ENCODE measurements around the gene STON2.
A peak's percentile ranks its signal among the peaks of the same experiment; 100 is the strongest.

Gene STON2

DNA sequence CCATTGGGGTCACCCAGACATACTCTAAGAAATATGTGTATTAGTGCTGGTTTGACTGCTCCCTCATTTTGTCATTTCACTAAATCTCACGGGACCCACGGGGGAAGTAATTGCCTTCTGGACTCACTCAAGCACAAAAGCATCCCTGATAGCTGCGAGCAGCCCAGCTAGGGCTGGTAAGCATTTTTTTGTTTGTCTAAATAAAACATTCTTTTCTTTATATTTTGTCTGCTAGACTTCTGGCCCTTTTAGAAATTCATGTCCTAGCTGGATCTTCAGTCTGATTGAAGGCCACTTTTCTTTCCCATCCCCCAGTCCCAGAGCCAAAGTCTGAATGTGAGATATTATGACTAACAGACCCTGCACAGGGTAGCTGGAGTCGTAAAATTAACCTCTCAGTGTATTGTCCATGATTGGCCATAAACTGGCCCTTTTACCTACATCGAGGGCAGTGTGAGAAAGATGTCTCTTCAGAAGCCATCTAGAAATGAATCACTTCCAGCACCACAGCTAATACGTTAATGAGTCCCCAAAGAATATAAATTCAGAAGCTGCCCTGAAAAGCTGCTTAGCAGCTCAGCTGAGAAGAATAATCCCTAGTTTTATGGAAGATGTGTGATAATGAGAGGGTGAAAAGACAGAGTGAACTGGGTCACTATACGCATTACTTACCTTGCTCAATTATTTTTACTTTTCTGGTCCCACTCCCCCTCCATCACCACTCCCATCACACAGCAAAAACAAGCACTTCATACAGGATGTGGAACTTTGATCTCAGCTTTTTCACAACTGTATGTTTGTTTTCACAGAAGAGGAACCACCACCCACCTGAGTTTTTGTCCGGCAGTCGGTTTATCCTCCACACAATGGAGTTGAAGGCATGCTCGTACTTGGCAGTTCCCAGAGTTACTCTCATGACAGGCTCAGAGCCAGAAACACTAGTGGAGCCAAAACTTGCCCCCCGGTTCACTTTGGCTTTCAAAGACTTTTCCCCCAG is 123.8 kb downstream of the STON2 start:
- Histone ChIP-seq H3K9me3 (replicated peaks in 1 of 11) (no peaks in the 10 kb centered on the region), H3K27ac (peak overlapping the region in 4 of 11 experiments; percentile 8 to 36 (median 19); a peak in 6 of 22 replicates), H3K4me2 (peak overlapping the region; percentile 21 to 74 (median 67)), H3K4me1 (peaks cover 17 to 37% (median 35%) of the 10 kb centered on the region in 10 experiments), H3K27me3 (peaks cover 0 to 59% (median 0%) of the 10 kb centered on the region in 11 experiments; a peak in 5 of 22 replicates), H3K9ac (0 out of 22 replicates have a peak overlapping the region, but pooled peaks of 2 of the 11 experiments have one; percentile 18 to 22), H3K36me3 (no peaks in the 10 kb centered on the region), H3K4me3 (no peak overlapping the region), H4K20me1 (peaks cover 0 to 6% (median 0%) of the 10 kb centered on the region in 11 experiments; a peak in 1 of 22 replicates)
- no peak for TF ChIP-seq Cebpa-rat (IDR thresholded peaks at IDR 0.05)

DNA sequence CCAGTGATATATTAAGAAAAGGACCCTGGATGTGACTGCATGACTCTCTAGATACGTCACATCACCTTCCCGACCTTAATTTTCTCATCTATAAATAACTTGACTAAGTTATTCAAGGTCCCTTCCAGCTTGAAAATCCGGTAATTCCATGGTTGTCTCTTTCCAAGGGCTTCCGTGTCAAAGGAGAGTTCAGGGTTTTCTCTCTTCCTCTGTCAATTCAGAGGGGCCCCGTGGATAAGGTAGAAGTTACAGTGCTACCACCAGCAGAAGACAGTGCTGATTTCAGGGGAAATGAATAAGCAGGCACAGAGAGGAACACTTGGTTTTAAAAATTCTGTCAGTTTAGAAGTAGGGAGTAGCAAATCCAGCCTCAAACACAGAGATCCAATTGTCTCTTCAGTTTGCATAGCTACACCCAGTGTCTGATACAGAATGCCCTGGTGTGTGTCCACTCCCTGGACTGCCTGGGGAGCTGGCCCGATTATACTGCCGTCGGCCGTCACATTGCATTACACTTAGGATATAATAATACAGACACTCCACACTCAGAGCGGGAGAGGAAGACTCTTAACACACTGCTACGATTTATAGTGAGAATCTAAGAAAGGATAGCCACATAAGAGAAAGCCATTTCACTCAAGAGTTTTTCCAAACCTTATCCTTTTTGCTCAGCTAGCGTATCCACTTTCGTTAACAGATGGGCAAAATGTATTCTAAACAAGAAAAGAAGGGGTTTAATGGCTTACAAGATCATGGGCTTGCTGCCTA is 124.6 kb downstream of the STON2 start:
- Histone ChIP-seq H3K9ac (no peak overlapping the region), H3K4me1 (peaks cover 17 to 37% (median 35%) of the 10 kb centered on the region in 10 experiments), H4K20me1 (peaks cover 0 to 6% (median 0%) of the 10 kb centered on the region in 11 experiments; a peak in 1 of 22 replicates), H3K27me3 (peaks cover 0 to 62% (median 0%) of the 10 kb centered on the region in 11 experiments; a peak in 5 of 22 replicates), H3K4me2 (peak overlapping the region; percentile 21 to 74 (median 67); a peak in 21 of 22 replicates), H3K36me3 (no peaks in the 10 kb centered on the region), H3K9me3 (replicated peaks in 1 of 11) (no peaks in the 10 kb centered on the region), H3K27ac (peak overlapping the region in 3 of 11 experiments; percentile 8 to 35 (median 25); a peak in 3 of 22 replicates), H3K4me3 (no peak overlapping the region)
- no peak for TF ChIP-seq Cebpa-rat (IDR thresholded peaks at IDR 0.05)

DNA sequence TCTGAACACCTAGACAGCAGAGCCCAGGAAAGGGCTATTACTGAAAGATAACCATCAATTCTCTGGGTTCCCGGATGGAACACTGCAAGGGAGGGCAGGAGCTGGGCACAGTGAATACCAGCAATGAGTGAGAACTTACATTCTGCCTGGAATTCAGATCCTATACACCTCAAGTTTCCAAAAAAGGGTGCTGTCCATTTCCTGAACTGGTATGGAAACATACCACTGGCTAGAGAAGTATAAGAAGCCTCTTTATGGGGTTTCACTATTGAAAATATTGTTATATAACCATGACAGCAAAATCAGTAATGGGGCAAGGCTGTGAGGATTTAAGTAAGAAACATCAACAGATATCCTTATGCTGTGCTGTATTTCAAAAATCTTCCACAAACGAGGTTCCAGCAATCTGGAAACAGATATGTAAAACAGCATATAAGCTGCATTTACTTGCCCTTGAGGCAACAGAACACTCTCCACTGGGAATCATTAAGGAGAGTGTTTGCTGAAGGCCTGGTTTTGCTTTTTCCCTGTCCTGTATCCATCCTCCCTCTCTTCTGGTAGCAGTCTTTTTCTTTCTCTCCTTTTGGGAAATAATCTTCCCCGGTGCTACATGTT is 126.1 kb downstream of the STON2 start:
- H3K4me3 ChIP-seq, result no peak overlapping the region
- H3K9me3 ChIP-seq (replicated peaks in 1 of 11), result no peaks in the 10 kb centered on the region
- H3K9ac ChIP-seq, result no peak overlapping the region
- H3K27ac ChIP-seq, result no peak overlapping the region
- TF ChIP-seq Cebpa-rat (IDR thresholded peaks at IDR 0.05), result no peak
- H3K4me2 ChIP-seq, result no peak overlapping the region
- H3K27me3 ChIP-seq, result peaks cover 0 to 62% (median 0%) of the 10 kb centered on the region in 11 experiments; a peak in 5 of 22 replicates
- no peaks in the 10 kb centered on the region for H3K36me3 ChIP-seq
- H4K20me1 ChIP-seq, result peaks cover 0 to 6% (median 0%) of the 10 kb centered on the region in 11 experiments; a peak in 1 of 22 replicates
- peaks cover 17 to 37% (median 35%) of the 10 kb centered on the region in 10 experiments for H3K4me1 ChIP-seq

DNA sequence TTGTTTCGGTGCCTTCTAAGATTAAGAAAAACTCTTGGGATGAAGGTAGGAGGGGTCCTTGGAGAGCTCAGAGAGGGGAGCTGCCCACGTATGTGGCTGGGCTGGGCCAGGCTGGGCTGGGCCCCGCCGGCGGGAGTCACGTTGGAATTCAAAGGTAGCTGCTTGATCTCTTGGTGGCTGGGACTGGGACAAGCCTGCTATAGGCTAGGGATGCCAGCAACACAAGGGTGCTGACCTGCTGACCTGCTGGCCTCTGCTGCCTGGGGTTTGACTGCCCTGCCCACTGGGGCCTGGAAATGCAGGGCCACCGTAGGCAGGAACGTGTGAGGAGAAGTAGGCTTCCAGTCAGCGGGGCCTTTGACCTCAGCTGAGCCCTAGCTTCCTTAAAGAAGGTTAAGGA is 126.6 kb downstream of the STON2 start:
- Histone ChIP-seq H3K4me1 (peaks cover 17 to 38% (median 34%) of the 10 kb centered on the region in 10 experiments), H3K9ac (no peak overlapping the region), H4K20me1 (peaks cover 0 to 6% (median 0%) of the 10 kb centered on the region in 11 experiments; a peak in 1 of 22 replicates), H3K27me3 (peaks cover 0 to 62% (median 0%) of the 10 kb centered on the region in 11 experiments; a peak in 5 of 22 replicates), H3K36me3 (no peaks in the 10 kb centered on the region), H3K9me3 (replicated peaks in 1 of 11) (no peaks in the 10 kb centered on the region), H3K4me3 (no peak overlapping the region), H3K27ac (no peak overlapping the region), H3K4me2 (no peak overlapping the region)
- no peak for TF ChIP-seq Cebpa-rat (IDR thresholded peaks at IDR 0.05)

DNA sequence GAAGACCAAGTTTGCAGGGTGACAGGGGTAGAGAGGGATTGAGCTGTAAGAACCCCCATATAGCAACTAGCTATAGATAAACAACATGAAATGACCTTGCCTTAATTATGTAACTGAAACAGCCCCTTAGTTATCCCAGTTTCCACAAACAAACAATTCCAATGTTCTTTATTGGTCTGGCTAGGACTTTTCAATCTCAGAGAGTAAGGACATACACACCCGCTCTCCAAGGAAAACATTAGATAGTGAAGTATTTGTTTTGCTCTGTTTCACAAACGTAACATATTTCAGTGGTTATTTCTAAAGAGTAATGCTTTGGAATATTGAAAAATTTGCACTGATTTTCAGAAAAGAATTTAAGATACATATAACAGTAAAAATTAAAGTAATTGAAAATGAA is 127.8 kb downstream of the STON2 start:
- H3K27me3 ChIP-seq, result peaks cover 0 to 50% (median 0%) of the 10 kb centered on the region in 11 experiments; a peak in 5 of 22 replicates
- peaks cover 0 to 6% (median 0%) of the 10 kb centered on the region in 11 experiments; a peak in 1 of 22 replicates for H4K20me1 ChIP-seq
- no peak overlapping the region for H3K9ac ChIP-seq
- H3K4me2 ChIP-seq, result no peak overlapping the region
- H3K4me1 ChIP-seq, result peaks cover 17 to 37% (median 32%) of the 10 kb centered on the region in 10 experiments
- no peak overlapping the region for H3K27ac ChIP-seq
- no peak for TF ChIP-seq Cebpa-rat (IDR thresholded peaks at IDR 0.05)
- no peaks in the 10 kb centered on the region for H3K9me3 ChIP-seq (replicated peaks in 1 of 11)
- no peak overlapping the region for H3K4me3 ChIP-seq
- no peaks in the 10 kb centered on the region for H3K36me3 ChIP-seq

DNA sequence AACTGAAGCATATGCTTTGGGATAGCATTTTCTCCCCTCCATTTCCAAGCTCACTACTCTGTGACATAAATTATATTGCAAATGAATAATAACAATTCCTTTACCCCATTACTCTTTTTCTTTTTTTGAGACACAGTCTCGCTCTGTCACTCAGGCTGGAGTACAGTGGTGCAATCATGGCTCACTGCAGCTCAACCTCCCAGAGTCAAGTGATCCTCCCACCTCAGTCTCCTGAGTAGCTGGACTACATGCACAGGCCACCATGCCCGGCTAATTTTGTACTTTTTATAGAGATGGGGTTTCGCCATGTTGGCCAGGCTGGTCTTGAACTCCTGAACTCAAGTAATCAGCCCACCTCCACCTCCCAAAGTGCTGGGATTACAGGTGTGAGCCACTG is 130.1 kb downstream of the STON2 start:
- Histone ChIP-seq H3K4me3 (no peak overlapping the region), H3K36me3 (no peaks in the 10 kb centered on the region), H3K27me3 (peaks cover 0 to 27% (median 0%) of the 10 kb centered on the region in 11 experiments; a peak in 3 of 22 replicates), H4K20me1 (peaks cover 0 to 6% (median 0%) of the 10 kb centered on the region in 11 experiments; a peak in 1 of 22 replicates), H3K4me1 (peaks cover 0 to 19% (median 9%) of the 10 kb centered on the region in 10 experiments; a peak in 12 of 20 replicates), H3K9ac (no peak overlapping the region), H3K4me2 (no peak overlapping the region), H3K9me3 (replicated peaks in 1 of 11) (no peaks in the 10 kb centered on the region), H3K27ac (no peak overlapping the region)
- no peak for TF ChIP-seq Cebpa-rat (IDR thresholded peaks at IDR 0.05)

DNA sequence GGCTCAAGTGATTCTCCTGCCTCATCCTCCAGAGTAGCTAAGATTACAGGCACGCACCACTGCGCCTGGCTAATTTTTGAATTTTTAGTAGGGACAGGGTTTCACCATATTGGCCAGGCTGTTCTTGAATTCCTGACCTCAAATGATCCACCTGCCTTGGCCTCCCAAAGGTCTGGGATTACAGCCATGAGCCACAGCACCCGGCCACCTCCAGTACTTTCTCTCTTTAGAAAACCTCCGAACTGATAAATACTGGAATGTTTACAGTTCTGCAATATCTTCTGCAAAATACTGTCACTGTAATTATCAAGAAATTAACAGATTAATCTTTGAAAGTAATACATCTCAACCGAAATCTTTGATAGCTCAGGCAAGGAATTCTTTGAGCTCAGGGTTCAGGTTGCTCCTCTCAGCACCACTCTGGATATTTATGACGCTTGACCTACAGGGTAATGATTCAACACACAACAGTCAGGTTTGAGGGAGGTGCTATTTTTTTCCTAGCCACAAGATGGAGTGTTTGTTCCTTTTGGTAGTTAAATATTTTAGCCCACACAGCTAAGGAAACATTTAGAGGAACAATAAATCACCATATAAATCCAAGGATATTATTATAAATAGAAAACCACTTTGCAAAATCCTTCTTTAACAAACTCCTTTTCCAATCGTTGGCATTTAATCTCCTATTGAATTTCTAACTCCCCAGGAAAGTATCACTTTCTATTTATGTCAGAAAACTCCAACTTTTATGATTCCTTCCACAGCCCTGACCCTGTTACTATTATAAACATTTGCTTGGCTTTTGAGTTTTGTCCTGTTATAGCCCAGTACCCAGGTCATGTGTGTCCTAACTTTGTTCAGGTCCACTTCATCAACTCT is 130.8 kb downstream of the STON2 start:
- H3K9me3 ChIP-seq (replicated peaks in 1 of 11), result no peaks in the 10 kb centered on the region
- no peak overlapping the region for H3K4me2 ChIP-seq
- H3K36me3 ChIP-seq, result no peaks in the 10 kb centered on the region
- no peak overlapping the region for H3K4me3 ChIP-seq
- H3K27me3 ChIP-seq, result peaks cover 0 to 22% (median 0%) of the 10 kb centered on the region in 11 experiments; a peak in 3 of 22 replicates
- H3K4me1 ChIP-seq, result peaks cover 0 to 18% (median 9%) of the 10 kb centered on the region in 10 experiments; a peak in 11 of 20 replicates
- H3K27ac ChIP-seq, result no peak overlapping the region
- peaks cover 0 to 6% (median 0%) of the 10 kb centered on the region in 11 experiments; a peak in 1 of 22 replicates for H4K20me1 ChIP-seq
- no peak overlapping the region for H3K9ac ChIP-seq
- TF ChIP-seq Cebpa-rat (IDR thresholded peaks at IDR 0.05), result no peak

Data from BLaER1 treated with 17β-estradiol and CSF1 and Interleukin-3, amounts not matched to agents 10 nM and 100 nM (cell line).